NCI-H82 (cell line): ENCODE results near the gene ODAM.
"Not testable (repeated sequence)": the region's sequence is repeated elsewhere in the genome, so short reads cannot be mapped to it uniquely, and the experiment has no call there.

ENCODE experiments used
- DNase-seq: peaks from one replicate; lab custom pipeline; 2025; lab: John Stamatoyannopoulos, UW

The ODAM gene, protein sequence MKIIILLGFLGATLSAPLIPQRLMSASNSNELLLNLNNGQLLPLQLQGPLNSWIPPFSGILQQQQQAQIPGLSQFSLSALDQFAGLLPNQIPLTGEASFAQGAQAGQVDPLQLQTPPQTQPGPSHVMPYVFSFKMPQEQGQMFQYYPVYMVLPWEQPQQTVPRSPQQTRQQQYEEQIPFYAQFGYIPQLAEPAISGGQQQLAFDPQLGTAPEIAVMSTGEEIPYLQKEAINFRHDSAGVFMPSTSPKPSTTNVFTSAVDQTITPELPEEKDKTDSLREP

DNA sequence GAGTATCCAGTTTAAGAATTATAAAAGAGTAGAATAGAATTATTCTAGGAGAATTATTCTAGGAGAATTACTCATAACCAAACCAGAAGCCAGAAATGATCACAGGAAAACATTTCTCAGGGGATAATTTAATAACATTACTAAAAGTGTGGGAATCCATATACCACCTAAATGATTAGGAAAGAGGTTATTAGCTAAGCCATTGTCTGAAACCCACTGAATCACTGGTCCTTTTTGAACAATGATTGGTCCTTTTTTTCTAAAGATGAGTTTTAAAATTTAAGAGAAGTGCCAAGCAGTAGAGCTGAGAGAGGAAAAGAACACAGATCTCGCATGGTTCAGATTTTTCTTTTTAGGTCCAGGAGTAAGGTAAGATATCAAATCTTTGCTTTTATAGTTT is at the start of gene ODAM:
ODAM (plus strand) TSS at position 301 of the 400 bp plus-strand sequence. CDS start 819 bp downstream, outside the sequence.
- DNase-seq = no peak

DNA sequence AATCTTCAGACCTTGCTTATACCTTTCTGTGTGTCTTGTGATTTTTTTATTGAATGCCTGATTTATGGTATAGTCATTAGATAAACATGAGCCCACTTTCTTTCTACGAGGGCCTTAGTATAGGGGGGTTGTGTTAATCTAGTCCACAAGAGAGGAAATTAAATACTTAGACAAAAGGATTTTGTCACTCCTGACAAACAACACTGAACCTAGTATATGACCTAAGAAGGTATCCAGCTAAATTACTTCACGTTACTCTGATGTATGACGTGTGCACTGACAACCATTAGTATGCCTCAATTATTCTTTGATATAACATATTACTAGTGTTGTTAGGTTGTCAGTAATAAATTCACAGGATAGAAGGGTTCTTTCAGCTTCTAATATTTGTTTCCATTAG is 44.3 kb upstream of the ODAM start:
- no peak for DNase-seq

DNA sequence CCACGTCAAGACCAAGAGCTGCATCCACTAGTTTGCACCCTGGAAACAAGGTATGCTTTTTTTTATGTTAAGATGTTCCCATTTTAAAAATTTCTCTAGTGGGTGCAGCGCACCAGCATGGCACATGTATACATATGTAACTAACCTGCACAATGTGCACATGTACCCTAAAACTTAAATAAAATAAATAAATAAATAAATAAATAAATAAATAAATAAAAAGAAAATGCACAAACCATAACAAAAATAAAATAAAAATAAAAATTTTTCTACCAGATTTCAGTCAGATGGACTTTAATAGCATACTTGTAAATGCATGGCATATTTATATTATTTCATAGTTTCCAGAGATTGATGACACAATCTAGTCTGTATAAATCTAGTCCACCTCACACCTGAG is 43.4 kb upstream of the ODAM start:
- DNase-seq = no peak

DNA sequence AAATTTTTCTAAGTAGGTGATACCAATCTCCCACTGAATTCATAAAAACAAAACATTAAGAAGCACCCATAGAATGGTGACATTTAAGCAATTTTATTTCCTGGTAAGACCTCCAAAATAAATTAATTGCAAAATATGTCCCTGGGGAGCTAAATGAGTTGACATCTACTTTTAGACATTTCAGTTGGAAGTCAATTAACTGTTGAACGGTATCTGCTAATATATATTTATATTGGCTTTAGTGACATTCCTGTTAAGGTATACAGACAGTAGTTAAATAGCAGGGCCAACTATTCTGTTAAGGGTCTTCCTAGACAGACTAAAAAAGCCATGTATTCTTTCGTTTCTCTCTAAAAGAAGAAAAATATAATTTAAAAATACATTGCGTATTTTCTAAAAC is 41.6 kb upstream of the ODAM start, which contains the start of gene PRR27:
PRR27 (plus strand) TSS at position 301 of the 400 bp plus-strand sequence. CDS start 139 bp downstream, outside the sequence.
- no peak for DNase-seq

DNA sequence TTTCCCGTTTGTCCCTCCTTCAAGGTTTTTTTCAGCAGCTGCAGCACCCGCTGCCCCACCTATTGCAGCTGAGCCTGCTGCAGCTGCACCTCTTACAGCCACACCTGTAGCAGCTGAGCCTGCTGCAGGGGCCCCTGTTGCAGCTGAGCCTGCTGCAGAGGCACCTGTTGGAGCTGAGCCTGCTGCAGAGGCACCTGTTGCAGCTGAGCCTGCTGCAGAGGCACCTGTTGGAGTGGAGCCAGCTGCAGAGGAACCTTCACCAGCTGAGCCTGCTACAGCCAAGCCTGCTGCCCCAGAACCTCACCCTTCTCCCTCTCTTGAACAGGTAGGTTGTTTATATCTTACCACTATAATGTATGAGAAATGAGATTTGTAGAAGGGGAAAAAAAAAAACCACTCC is 36.9 kb upstream of the ODAM start:
- no peak for DNase-seq

DNA sequence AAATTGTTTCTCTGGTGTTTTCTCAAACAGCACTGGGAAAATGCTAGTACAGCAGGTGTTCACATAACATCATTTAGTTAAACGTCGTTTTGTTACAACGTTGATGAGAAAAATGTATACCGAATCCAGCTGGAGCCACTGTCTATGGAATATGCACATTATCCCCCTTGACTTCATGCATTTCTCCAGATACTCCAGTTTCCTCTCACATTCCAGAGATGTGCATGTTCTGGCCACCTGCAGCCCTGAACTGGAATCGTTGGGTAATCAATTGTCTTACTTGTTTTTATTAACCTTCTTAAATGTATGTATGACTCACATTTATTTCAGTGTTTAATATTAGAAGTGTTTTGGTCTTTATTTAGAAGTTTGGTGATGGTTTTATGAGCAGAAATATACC is 18.4 kb upstream of the ODAM start:
- DNase-seq = no peak

DNA sequence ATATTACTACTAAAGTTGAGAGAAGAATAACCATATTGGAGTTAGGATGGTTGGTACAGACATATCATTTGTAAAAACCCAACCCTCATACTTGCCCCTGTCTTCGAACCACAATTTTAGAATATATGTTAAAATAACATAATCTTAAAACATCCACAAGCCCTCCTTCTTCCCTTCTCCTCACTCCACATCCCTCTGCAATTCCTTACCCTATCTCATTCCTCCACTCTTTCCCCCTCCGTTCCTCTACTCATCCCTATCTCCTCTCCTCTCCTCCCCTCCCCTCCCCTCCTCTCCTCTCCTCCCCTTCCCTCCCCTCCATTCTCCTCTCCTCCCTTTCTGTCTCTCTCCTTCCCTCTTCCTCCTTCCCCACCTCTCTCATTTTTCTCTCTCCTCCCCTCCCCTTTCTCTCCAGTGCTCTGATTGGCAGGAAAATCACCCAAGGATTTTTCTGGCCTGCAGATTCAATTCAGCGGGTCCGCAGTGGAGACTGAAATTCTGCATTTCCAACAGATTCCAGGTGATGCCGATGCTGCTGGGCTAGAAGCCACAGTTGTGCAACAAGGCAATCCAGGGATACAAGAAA is 17.4 kb upstream of the ODAM start:
- no peak for DNase-seq

DNA sequence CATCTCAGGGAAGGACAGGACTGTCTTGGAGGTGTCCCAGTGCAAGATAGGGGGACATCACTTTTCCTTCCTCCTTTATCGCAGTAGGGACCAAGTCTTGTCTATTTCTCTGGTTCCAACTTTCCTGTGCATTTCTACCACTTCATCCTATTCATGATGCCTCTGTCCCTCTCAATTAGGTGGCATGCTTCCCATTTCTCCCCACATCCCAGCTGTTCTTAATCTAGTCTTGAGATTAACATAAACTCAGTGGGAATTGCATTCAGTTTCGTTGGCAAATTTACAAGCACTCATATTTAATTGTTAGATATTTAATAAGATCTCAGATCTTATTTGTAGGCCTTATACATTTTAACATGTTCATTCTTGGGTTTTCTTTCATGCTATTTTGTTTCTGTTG is 15.7 kb upstream of the ODAM start:
- DNase-seq = peak; percentile 2

DNA sequence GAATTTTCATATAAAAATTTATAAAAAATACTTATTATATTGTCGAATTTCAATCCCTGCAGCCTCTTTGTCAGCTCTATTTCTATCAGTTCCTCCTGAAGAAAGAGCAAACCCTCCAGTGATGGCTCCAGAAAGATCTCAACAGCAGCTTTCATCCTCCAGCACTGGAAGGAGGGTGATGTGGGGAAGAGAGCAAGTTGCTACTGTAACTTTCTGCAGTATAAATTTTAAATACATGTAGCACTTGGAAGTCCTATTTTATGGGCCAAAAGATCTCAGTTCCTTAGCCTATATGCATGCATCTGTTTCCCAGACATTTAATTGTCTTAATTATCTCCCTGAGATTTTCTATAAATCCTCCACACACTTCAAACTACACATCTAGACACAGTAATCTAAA is 13.7 kb upstream of the ODAM start:
- no peak for DNase-seq

DNA sequence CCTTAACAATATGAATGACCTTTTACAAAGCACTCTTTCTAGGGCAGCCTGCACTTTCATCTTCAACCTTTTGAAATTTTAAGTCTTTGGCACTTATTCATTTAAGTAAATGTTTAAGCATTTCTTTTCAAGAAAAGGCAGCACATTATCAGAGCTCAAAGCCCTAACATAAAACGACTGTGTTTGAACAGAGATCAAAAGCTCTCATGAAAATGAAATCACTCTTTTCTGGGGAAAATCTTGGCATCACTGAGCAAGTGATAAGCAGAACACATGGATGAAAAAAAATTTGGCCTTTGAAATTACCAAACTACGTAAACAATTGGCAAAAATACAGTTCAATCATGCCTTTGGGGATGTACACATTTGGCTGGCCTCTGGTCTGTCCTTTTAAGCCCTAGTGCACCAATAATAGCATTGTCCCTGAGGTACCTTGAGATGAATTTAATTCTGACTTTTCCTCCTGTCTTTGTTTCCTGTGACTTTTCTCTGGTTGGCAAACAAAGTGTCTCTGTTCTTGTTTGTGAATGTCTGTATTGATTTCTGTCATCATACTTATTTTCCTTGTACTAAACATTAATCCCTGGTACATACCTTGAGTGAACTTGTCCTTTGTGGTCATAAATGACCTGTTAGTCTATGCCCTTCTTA is 12.9 kb upstream of the ODAM start:
- DNase-seq = no peak

DNA sequence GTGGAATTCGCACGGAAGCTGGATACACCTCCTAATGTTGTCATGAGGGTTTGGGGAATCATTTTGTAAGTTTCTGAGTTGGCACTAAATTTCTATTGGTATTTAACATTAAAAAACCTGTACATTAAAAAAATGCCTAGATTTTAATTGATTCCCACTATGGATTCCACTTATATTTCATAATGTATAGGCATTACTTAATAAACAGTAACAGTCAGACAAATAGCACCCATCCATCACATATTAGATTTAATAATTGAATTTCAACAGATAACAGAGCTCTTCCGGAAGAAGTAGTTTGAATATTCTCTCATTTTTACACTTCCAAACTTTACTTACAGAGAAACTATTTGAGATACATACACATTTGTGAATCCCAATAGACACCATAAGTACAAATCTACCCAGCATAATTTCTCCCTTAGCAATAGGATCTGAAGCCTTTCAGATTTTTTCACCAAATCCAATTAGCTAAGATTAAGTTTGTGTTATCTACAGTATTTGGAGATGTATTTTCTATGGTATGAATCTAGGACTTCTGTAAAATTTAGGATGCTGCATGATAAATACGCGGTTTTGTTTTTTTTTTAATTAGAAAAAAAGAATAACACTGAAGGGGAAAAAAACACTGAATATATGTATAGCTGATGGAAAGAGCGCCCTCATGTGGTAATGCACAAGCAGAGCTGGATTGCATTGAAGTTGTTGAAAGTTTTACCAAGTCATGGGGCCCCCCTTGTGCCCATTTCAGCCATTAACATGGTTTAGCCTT is 12.2 kb upstream of the ODAM start:
- DNase-seq = peak; percentile 68

DNA sequence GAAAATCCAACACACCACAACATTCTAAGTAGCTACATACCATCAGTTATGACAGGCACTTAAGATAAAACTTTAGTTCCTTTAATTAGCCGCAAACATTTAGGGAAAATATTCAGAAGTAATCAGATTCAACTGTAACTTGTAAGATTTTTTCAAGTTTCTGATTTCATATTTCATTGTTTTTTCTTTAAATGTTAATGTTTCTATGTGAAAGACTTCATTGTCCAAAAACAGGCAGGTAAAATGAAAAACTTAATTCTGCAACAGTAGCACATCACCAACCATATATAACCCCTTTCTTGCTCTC is 11.6 kb upstream of the ODAM start:
- no peak for DNase-seq

DNA sequence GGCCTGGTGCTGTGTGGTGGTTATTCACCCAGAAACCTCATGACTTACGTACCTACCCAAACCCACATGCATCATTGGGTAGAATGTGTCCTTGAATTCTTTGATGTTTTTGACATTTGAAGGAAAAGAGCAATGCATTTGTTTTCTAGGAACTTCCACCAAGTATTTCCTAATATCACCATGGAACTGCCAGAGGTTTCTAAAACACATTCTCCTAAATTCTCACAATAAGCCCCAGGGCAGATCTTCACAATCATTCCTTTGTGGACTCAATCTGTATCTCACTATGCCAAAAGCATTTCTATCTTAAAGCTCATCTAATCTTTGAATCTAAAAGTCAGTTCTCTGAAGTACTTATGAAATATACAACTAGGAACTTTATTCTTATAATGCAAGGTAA is 8.3 kb upstream of the ODAM start:
- no peak for DNase-seq

DNA sequence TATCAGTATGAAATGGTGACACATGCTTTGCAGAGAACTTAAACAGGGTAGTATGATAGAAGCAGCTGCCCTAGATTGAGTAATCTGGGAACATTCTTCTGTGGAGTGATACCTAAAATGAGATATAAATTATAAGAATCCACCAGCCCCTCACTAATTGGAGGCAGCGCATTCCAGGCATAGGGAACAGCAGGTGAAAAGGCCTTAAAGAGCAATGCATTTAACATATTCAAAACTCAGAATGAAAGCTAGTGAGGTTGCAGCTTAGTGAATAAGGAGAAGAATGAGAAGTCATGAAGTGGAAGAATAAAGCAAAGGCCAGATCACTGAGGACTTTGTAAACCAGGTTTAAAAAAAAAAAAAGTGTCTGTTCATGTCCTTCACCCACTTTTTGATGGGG is 4.9 kb upstream of the ODAM start:
- DNase-seq = no peak

DNA sequence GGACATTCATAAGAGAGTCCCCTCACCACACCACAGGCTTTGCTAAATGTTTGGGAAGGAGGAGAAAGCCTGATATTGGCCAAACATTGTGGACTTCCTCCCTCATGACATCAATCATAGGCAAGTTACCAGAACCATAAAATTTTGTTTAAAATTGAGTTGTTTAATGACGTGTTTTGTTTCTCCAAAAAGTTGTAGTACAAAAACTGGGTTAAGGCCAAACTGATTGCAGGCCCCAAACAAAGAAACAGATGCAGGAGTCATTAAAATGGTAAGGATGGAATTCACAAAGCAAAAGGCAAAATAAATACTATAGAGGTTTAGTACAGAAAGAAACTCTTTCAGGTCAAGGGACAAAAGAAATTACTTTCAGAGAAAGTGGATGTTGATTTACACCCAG is 3.9 kb upstream of the ODAM start:
- no peak for DNase-seq

DNA sequence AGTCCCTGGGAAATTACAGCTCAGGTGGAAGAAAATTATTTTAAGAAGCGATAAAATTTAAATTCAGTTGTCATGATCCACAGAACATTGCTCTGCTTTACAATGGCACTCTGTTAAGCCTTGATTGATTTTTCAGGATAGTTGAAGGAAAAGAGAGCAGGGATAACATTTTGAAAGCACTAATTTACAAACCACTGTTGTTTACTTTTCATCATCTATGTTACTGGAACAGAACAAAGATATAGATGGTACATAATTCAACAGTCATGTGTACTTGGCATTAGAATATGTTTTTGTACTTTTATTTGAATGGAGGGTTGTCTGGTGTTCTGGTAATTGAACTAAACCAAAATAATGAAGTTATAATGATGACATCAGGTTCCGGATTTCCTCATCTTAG is 2.6 kb upstream of the ODAM start:
- DNase-seq = no peak

DNA sequence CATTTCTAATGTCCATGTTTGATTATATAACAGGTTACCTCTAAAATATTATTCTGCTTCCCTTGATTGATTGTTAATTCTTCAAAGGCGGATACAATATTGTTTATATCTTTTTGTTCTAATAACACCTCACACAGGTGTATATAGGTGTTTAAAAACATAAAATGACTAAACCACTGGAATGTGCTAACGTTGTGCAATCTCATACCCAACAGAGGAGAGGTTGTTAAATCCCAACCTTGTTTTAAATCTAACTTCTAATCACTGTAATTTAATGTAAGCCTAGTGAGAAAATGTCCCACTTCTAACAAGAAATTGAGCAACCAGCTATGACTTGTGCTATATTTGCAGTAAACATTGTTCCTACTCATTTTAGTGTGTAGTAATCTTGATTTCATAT is 1.3 kb downstream of the ODAM start:
- DNase-seq = no peak

DNA sequence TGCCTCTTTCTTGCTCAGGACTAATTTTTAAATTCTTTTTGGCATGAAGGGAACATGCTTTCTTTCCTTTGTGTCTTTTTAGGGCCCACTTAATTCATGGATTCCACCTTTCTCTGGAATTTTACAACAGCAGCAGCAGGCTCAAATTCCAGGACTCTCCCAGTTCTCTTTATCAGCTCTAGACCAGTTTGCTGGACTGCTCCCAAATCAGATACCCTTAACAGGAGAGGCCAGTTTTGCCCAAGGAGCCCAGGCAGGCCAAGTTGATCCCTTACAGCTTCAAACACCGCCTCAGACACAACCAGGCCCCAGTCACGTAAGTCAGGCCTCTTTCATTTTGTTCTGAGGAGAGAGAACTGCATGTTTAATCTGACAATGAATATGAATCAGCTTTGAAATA is 2.3 kb downstream of the ODAM start:
- no peak for DNase-seq

DNA sequence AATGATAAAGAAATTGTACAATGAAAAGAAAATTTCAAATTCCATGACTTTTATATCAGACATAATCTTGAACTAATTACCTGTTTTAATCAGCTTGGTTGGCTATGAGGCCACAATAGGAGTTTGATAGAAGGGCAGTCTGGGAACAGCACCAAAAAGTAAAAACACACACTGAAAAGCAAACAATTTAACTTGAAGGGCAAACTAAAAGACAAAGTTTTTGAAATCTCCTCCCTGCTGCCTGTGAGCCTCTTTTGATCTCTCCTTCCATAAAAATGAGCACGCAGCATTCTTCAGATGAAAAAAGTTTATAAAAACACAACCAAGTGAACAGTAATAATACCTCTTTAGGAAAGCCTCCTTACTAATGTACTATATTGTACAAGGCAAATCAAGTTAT is 8.1 kb downstream of the ODAM start:
- DNase-seq = no peak

DNA sequence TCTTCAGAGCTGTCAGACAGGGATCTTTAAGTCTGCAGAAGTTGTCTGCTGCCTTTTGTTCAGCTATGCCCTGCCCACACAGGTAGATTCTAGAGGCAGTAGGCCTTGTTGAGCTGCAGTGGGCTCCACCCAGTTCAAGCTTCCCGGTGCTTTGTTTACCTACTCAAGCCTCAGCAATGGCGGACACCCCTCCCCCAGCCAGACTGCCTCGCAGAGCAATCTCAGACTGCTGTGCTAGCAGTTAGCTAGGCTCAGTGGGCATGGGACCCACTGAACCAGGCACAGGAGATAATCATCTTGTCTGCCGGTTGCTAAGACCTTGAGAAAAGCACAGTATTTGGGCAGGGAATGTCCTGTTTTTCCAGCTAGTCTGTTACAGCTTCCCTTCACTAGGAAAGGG is 17.2 kb downstream of the ODAM start:
- not testable (repeated sequence) for DNase-seq

DNA sequence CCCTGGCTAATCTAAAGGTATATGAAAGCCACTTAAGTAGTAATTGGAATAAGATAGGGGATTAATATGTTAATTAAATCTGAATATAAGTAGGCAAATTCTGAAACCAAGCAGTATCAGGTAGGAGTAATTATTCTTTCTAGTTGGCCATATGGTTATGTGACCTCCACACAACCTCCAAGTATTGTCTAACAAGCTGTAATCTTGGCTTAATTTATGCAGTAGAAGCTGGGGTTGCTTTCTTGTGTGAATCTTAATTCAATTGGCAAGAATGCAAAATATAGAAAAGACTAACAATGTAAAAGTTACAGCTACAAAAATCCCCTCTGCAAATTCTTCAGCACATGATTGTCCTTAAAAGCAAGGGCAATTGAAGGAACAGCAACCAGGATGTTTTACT is 20.6 kb downstream of the ODAM start:
- DNase-seq = peak; percentile 71

DNA sequence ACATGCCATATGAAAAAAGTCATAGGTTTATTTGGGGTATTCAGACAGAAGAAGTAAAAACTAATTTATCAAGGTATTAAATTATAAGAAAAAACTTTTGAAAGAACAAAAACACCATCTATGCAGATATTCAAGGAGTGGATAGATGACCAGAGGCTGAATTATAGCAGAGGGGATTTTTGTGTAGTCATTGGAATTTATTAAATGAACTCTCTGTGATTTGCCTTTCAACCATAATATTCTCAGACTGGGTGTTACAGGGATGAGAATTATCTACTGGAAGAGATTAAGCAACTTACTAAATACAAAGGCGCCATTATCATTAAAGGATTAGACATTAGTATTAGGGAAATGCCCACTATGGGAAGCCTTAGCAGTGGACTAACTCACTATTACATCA is 21.0 kb downstream of the ODAM start:
- DNase-seq = peak; percentile 74

DNA sequence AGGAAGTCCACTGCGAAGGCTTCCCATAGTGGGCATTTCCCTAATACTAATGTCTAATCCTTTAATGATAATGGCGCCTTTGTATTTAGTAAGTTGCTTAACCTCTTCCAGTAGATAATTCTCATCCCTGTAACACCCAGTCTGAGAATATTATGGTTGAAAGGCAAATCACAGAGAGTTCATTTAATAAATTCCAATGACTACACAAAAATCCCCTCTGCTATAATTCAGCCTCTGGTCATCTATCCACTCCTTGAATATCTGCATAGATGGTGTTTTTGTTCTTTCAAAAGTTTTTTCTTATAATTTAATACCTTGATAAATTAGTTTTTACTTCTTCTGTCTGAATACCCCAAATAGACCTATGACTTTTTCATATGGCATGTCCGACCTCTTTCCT is 25.9 kb downstream of the ODAM start:
- DNase-seq = peak; percentile 65
